Heart right ventricle (tissue), 16 donors: ENCODE data around the gene TMTC1. TPM values are rescaled to one million over a fixed set of nuclear protein-coding genes. Genes with fewer than 3 reads are reported as not detected.
"Not testable (repeated sequence)": the region's sequence is repeated elsewhere in the genome, so short reads cannot be mapped to it uniquely, and the experiment has no call there.

Experiments used
- ATAC-seq, 8 donors: fragments of 200-7000 bp; cut with Tn5 transposase; one replicate each; pipeline ENCODE4 v1.9.1; 2020; ENCODE audit warnings: mild to moderate bottlenecking in 8 of 8, moderate library complexity in 8 of 8, moderate number of reproducible peaks in 1 of 8
- DNase-seq, 2 donors: peaks; one replicate each; pipeline ENCODE4 v3.0.0-alpha.2; 2020
- H3K27ac ChIP-seq, 10 donors: fragments of 200-600 bp; sonication (generic) in 2 of 10; one replicate each; pipeline versions ENCODE4 v1.5.0 to v1.8.0; 2020 to 2022; ENCODE audit warnings: mild to moderate bottlenecking in 3 of 10
- H3K27me3 ChIP-seq, 7 donors: fragments of 200-600 bp; one replicate each; pipeline ENCODE4 v1.8.0; 2021 to 2022; ENCODE audit warnings: mild to moderate bottlenecking in 2 of 7
- H3K36me3 ChIP-seq, 9 donors: fragments of 200-600 bp; sonication (generic) in 1 of 9; one replicate each; pipeline versions ENCODE4 v1.5.0 to v1.8.0; 2020 to 2022; ENCODE audit warnings: mild to moderate bottlenecking in 2 of 9
- H3K4me1 ChIP-seq, 9 donors: fragments of 200-600 bp; sonication (generic) in 1 of 9; one replicate each; pipeline versions ENCODE4 v1.5.0 to v1.8.0; 2020 to 2022; ENCODE audit warnings: mild to moderate bottlenecking in 4 of 9
- H3K4me3 ChIP-seq, 10 donors: fragments of 200-600 bp; sonication (generic) in 2 of 10; one replicate each; pipeline versions ENCODE4 v1.5.0 to v1.8.0; 2020 to 2022; ENCODE audit warnings: mild to moderate bottlenecking in 7 of 10, moderate library complexity in 2 of 10
- H3K9me3 ChIP-seq, 11 donors: fragments of 200-600 bp in 10 of 11; sonication (generic) in 2 of 11; one replicate each; pipeline versions ENCODE4 v1.5.0 to v1.8.0; 2013 to 2022; ENCODE audit warnings: mild to moderate bottlenecking in 2 of 11, control low read depth in 1 of 11, moderate library complexity in 1 of 11
- CTCF ChIP-seq, 9 donors: fragments of 200-600 bp; sonication (generic) in 2 of 9; IDR thresholded peaks; one replicate each; pipeline versions ENCODE4 v1.5.0 to v1.8.0; 2021 to 2022; ENCODE audit warnings: antibody characterized with exemption in 9 of 9, mild to moderate bottlenecking in 5 of 9, moderate library complexity in 1 of 9
- WGBS, 2 donors: extraction: QIAGEN DNeasy Blood & Tissue Kit; methylation state at CpG; one replicate each; pipeline ENCODE4 v1.1.7; 2013; ENCODE audit warnings: inconsistent platforms in 1 of 2; 5-methylcytosine and 5-hydroxymethylcytosine counted together
- intact Hi-C, 10 donors: fragments of 100-400 bp; cut with DNase I; formaldehyde crosslinking; loops; one replicate each; pipeline versions ENCODE4 v1.11.1 to v1.14.2; 2022
- polyA plus RNA-seq, 2 donors: library from polyadenylated mRNA; stranded (reverse); fragments of 200-250 nt; gene quantifications; one replicate each; pipeline ENCODE4 v1.2.3, GENCODE V29; 2013
- total RNA-seq, 10 donors: library from RNA; stranded (reverse); fragmentation: NEBNext Ultra II Directional in 3 of 10; extraction: Animal tissue kit (Norgen Biotek cat#: 25700) in 3 of 10; gene quantifications; one replicate each; pipeline versions ENCODE4 v1.2.1 to v1.2.4, GENCODE V29; 2021 to 2023
- donor health status: Arrhythmogenic right ventricular cardiomyopathy.
- donor health status: ischemic (EF 13 %, LVEDD 7.1; RV severe dilation, severe dysfunction).
- donor health status: healthy with polysubstance abuse.
- donor health status: DM: no; HTN: yes; CAD: no.
- donor health status: DM: no; HTN: no; CAD: no.
- donor health status: ischemic (EF 25% LVEDD 6.9; RV normal size, moderate dysfunction).
- donor health status: ischemic (EF 25% LVEDD 5.7; RV mildly dilated, moderate dysfunction).
- donor health status: healthy.
- donor health status: DM: yes; HTN: yes; CAD: no.
- donor health status: Ischemic cardiomyopathy.
- donor health status: ischemic (EF 35%, LVEDD 5.7; RV mildly dilated, moderate dysfunction).
- donor health status: nonischemic (EF 11% LVEDD 7.7; RV severe dilation, severe dysfunction).
- donor health status: DM: yes; HTN: yes; CAD: no.
- donor health status: PGD.
- donor health status: ischemic (EF 29% LVEDD 5.4; RV normal size, mild dysfunction).
- donor health status: nonischemic (EF 23%, LVEDD 6.1; RV moderate dilation, normal function).

The TMTC1 gene
- total and polyA plus RNA-seq, 12 donors: 9.6 to 54.2 (median 22.9) TPM

DNA sequence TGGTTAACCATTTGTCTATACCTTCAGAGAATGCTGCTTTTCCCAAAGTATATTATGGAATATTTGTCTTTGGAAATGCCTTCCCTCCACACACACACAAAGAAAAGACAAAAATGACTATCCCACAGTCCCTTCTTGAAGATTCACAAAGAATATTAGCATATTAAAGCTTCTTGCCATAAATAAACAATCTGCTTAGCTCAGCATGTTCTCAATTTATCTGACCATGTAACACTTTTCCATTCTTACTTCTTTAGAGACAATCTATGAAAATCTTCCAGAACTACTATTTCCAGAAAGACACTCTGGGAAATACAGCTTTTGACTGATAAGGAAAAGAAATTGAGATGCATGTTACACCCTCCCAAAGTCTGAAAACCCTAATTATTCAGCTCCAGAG, 227.4 kb downstream of the TMTC1 start:
- H3K9me3 ChIP-seq: no peaks in the 10 kb centered on the region
- TF ChIP-seq CTCF (IDR thresholded peaks at IDR 0.05): no peak
- ATAC-seq (no peak), DNase-seq (no peak)
- no peak overlapping the region for H3K4me3 ChIP-seq
- peaks cover 0 to 23% (median 0%) of the 10 kb centered on the region in 9 donors for H3K36me3 ChIP-seq
- H3K27me3 ChIP-seq: no peaks in the 10 kb centered on the region
- intact Hi-C loops: loop anchor here in 7 of 10 donors (10.0 kb wide), 5 partner anchors 78 to 338 kb away; partner anchors contain the start of gene TMTC1 (in 2 of the 7)
- H3K4me1 ChIP-seq: peaks cover 0 to 43% (median 24%) of the 10 kb centered on the region in 9 donors
- no peak overlapping the region for H3K27ac ChIP-seq

DNA sequence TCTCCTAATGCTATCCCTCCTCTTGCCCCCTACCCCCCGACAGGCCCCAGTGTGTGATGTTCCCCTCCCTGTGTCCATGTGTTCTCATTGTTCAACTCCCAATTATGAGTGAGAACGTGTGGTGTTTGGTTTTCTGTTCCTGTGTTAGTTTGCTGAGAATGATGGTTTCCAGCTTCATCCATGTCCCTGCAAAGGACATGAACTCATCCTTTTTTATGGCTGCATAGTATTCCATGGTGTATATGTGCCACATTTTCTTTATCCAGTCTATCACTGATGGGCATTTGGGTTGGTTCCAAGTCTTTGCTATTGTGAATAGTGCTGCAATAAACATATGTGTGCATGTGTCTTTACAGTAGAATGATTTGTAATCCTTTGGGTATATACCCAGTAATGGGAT, 228.3 kb downstream of the TMTC1 start:
- not testable (repeated sequence) for DNase-seq, H3K27ac ChIP-seq, H3K4me3 ChIP-seq, H3K9me3 ChIP-seq, ATAC-seq, H3K27me3 ChIP-seq
- Histone ChIP-seq H3K36me3 (peaks cover 0 to 23% (median 0%) of the 10 kb centered on the region in 9 donors), H3K4me1 (peaks cover 0 to 34% (median 19%) of the 10 kb centered on the region in 9 donors)
- intact Hi-C loops: loop anchor here in 7 of 10 donors (10.0 kb wide), 5 partner anchors 79 to 339 kb away; partner anchors contain the start of gene TMTC1 (in 2 of the 7)
- WGBS, 2 donors: 94% methylated on average over 2 of the region's 2 CpGs

DNA sequence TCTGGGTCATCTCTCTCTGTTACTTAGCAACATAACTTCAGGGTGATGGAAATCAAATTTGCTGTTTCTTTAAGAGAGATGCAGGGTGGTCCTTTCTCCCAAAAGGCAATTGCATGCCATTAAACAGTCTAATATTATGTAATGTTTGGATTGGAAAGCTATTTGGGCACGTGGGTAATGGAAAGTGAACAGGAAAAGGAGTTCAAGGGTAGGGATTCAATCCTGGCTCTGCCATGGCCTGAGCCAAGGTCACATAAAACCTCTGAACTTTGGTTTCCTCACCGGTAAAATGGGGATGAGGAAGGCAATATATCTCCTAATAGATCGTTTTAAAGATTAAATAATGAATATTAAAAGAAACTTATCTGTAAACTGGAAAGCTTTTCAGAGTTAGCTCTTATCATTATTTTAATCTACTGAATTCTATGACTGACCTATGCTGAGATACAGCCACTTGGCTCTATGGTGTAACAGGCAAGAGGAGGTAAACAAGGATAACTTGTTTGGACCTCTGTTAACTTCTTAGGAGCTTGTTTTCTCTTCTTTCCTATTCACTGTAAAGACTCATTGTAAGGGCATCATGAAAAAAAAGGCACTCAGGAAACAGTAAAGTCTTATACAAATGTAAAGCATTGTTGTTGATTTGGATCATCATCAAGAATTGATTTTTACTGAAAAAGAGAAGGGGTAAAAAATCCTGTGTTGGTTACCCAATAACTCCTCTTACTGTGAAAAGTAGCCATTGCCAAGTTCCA, 230.6 kb downstream of the TMTC1 start:
- no peaks in the 10 kb centered on the region for H3K9me3 ChIP-seq
- no peak overlapping the region for H3K4me3 ChIP-seq
- ATAC-seq (peak in 6 of 8 donors; percentile 33 to 67 (median 43)), DNase-seq (no peak)
- TF ChIP-seq CTCF (IDR thresholded peaks at IDR 0.05): no peak
- H3K27me3 ChIP-seq: no peaks in the 10 kb centered on the region
- H3K36me3 ChIP-seq: peaks cover 0 to 23% (median 0%) of the 10 kb centered on the region in 9 donors
- H3K27ac ChIP-seq: peak overlapping the region in 6 of 10 donors; percentile 3 to 56 (median 22)
- intact Hi-C loops: loop anchor here in 8 of 10 donors (2.0 to 10.0 kb wide), 8 partner anchors 82 to 342 kb away; partner anchors contain the start of gene TMTC1 (in 6 of the 8)
- peaks cover 0 to 17% (median 12%) of the 10 kb centered on the region in 9 donors for H3K4me1 ChIP-seq
- 43 to 50% methylated on average over 3 of the region's 3 CpGs for WGBS, 2 donors

DNA sequence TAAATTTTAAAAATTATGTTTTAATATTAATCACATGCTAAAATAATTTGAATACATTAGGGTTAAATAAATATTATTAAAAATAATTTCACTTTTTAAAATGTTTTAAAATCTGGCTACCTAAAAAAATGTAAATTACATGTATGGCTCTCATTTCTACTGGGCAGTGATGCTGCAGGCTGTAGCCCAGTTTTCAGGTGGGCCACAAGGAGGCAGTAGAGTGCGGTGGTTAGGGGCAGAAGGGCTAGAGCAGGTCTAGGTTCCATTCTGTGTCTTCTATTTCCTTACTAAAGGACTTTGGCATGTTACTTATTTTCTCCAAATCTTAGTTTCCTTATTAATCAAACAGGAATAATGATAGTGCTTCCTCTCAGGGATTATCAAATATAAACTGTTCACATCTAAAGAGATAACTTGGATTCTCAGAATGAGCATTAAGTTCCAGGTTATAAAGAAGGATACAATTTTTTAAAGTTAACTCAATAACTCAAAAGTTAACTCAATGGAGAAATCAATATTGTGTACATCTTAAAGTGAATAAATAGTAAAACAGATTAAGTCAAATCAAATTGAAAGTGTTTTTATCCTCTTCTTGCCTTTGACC, 231.3 kb downstream of the TMTC1 start:
- Histone ChIP-seq H3K36me3 (peaks cover 0 to 23% (median 0%) of the 10 kb centered on the region in 9 donors), H3K9me3 (no peaks in the 10 kb centered on the region), H3K27ac (peak overlapping the region in 4 of 10 donors; percentile 3 to 56 (median 26)), H3K4me1 (peaks cover 0 to 23% (median 14%) of the 10 kb centered on the region in 9 donors), H3K27me3 (no peaks in the 10 kb centered on the region), H3K4me3 (no peak overlapping the region)
- intact Hi-C loops: loop anchor here in 8 of 10 donors (2.0 to 10.0 kb wide), 8 partner anchors 82 to 342 kb away; partner anchors contain the start of gene TMTC1 (in 6 of the 8)
- TF ChIP-seq CTCF (IDR thresholded peaks at IDR 0.05): peak; percentile 74 to 98 (median 94)
- 14 to 22% methylated on average over 1 of the region's 1 CpG for WGBS, 2 donors
- peak; percentile 80 to 96 (median 92) for ATAC-seq
- DNase-seq: peak; percentile 74 to 75
